Stimulated activated CD4-positive, alpha-beta T cell treated with anti-CD3 and anti-CD28 coated beads, Interleukin-15, amount 100 ng/mL, for 1 hour (primary cell): ENCODE data around the gene ERC1.

Source experiments
- DNase-seq, 2 donors: peaks; one replicate each; pipeline ENCODE4 v3.0.0-alpha.2; 2020; ENCODE audit warnings: low read depth in 1 of 2, low spot score in 1 of 2

ERC1 gene

DNA sequence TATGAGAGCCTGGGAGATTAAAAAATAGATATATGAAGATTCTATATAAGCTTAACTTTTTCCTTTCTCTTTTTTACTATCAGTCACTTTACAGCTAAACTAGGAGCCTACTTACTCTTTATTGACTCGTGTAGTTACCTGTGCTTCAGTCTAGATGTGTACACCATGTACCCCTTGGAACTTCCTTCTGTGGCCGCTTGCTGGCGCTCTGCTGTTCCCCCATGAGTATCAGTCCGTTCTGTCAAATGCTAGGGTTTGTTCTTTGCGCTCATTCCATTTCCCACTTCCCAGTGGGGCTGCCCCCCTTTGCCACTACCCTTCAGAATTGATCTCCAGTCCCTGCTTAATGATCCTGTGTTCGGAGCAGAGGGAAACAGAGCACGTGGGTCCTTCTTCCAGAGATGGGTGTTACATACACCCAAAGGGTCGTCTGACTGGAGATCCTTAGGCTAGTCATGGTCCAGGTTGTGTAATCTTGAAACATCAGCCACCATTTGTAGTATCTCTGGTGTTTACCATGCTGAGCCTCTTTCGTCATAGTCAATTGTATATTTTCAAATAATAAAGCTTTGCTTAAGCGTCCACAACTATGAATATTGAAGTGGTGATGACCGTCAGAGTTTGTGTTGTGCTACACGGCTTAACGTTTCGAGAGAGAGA is 443.4 kb downstream of the ERC1 start:
- DNase-seq = no peak

DNA sequence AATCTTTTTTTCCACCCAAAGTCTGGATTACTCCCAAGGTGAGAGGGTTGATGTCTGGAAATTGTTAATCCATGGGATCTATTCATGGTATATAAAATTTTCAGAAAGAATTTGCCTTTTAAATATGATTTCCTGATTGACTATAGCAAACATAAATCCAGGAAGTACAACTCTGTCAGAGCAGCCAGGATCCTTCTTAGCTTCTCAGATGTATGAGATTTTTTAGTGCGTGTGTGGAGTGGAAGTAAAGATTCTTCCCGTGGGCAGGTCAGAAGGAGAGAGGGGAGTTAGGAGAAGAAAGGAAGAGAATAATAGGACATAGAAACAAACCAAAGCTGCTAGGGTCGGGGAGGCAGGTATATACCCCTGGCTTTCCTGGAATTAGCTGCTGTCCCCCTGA is 444.0 kb downstream of the ERC1 start:
- DNase-seq = no peak

DNA sequence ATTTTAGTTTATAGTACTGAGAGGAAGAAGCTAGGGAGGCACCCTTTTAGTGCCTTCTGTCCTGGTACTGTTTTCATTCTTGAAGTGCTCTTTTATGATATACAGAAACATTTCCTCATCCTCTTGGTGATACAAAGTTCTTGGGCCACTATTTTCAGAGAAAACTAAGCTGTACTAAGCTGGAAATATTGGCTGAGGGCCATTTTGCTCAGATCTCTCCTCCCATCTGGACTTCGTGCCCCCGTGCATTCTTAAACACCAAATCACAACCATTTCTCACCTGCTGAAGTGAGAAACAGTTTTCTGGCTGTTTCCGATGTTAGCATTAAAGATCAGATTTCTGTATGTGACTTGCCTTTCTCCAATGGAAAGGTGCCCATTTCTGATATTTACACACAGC is 444.4 kb downstream of the ERC1 start:
- DNase-seq = no peak

DNA sequence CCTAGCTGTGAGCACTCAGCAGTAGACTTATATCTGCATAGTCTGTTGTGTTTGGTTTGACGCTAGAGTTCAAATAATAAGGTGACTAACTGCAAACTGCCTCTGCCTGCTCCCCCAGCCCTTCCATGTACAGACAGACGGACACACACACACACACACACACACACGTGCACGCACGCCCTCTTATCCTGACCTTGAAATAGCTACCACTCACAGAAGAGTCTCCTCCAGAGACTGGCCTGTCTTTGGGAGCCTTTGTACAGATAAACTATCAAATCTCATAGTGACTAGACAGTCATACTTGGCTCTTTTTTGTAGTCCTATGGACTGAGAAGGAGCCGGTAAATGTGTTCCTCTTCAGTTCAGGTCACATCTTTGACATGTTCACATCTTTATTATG is 445.0 kb downstream of the ERC1 start:
- no peak for DNase-seq

DNA sequence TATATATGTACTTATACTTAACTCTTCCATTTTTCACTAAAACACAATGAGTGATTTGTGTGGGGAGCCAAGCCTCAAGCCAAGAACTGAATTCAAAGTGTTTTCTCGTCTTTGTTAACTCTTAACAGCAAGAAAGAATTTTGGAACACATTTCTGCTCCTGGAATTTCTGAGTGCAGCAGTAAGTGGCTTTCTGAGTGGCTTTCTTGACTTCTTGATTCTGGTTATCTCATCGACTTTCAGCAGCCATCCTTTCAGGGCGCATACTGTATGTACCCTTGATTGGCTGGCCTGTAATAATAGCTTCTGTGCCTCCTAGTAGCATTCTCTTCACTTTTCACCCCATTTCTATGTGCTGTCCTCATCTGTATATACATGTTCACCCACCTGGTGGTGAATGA is 446.0 kb downstream of the ERC1 start:
- no peak for DNase-seq

DNA sequence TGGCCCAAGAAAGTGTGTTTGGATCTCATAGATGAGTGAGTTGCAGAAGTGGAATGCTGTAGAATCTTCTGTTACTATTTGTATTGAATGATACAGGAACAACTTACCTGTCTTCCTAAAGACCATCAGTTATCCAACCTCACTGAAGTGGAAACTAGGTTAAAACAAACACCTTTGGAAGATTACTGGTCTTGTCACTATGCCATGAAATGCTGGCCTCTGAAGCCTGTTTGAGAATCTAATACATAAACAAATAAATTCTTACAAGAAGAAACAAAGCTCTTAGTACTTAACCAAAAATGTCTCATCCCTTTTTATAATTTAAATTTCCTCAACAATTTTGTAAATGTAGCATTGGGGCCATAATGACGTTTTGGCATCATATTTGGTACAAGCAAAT is 448.2 kb downstream of the ERC1 start:
- DNase-seq = no peak

DNA sequence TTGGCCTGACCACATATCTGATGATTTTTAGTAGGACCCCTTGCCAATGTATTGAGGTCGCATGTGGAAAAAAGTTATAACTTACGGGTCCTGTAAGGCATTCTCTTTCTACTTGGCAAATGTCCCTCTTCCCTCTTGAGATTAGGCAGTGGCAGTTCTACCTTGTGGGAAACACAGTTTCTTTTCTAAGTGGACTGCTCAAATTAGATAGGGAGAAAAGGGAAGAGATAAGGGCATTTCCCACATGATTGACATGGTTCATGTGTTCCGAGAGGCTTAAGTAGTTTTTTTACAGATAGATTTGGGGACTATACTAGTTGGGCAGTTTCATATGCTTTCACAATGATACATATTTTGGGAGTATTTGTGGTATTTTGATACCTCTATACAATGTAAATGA is 448.7 kb downstream of the ERC1 start:
- no peak for DNase-seq

DNA sequence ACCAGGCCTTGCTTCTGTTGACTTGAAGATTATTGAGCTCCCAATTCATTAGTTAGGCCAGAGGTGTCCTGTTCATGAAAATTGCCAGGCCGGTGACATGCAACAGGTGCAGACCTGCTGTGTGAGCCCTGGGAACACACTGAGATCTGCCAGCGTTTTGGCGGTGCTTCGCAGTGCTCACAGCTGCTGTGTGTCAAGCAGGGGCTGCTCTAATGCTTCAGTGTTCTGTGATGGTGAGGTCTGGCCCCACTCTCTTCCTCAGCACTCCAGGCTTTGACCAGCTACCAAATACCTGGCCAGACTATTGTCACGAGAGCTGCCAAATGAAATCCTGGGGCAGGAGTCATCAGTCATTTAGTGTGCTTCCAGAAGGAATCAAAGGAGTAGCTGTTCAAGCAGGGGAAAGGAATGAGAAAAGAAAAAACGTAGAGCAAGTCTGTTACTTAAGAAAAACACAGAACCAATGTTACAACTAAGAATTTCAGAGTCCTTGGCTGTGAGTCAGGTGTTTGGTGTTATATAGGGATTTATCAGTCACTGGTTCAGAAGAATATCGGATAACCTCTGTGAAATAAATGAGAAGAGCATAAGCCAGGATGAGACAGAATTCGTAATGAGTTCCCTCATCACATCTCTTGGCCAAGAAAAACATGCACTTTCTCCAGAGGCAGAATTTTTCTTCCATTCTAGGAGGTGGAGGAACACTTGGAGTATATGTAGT is 452.6 kb downstream of the ERC1 start:
- no peak for DNase-seq

DNA sequence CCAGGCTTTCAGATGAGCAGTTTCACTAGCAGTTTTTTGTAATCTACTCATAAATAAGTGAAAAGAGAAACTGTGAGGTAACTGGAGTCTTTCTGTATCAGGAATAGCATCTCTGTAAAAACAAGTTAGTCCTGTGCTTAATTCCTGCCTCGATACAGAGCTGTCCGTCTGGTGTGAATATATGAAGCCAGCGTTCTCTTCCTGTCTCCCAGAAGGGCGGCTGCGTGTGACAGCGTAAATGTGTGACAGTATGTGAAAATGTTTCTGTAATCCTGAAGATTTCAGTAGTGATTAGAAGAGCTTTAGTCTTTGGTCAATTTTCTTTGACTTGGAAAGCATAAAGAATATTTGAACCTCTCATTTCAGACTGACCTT is 453.1 kb downstream of the ERC1 start:
- DNase-seq = no peak

DNA sequence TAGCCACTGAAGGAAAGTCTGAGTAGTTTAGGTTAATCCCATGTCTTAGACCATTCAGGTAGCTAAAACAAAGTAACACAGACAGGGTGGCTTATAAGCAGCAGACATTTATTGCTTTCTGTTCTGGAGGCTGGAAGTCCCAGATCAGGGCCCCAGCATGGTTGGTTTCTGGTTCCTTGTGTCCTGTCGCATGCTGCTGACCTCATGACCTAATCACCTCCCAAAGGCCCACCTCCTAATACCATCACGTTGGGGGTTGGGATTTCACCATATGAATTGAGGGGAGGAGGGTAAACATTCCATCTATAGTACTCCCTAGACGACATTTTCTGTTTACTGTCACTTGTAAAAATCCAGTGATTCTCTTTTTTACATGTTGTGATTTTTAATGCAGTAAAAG is 454.8 kb downstream of the ERC1 start:
- DNase-seq = no peak

DNA sequence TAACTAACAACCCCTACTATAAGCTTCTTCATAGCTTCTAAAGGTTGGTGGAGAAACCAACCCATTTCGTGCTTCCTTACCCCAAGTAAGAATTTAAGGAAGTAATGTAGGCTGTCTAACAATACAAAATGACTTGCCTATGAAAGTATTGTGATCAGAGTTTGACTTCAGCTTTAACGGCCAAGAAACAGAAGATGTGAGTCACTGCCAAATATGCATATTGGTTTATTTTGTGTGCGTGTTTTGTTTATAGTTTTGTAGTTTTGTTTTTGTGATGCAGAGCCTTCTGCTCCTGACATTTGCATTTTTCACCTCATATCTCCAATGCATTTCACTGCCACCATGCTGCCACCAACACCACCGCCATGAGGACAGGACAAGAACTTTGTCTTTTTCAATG is 457.3 kb downstream of the ERC1 start:
- no peak for DNase-seq

DNA sequence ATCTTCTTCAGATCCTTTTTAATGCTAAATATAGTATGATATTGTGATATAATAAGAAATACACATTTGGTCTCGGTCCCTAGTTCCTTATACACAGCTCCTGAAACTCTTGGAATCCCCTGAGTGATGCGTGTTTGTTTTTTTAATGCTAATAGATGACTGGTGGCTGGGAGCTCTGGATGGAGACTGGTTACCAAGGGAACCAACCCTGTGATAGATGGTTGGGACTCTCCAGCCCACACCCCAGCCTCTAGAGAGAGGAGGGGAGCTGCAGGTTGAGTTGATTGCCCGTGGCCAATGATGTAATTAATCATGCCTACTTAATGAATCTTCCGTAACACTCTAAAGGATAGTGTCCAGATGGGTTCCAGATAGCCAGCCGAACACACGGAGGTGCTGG is 462.8 kb downstream of the ERC1 start:
- no peak for DNase-seq

DNA sequence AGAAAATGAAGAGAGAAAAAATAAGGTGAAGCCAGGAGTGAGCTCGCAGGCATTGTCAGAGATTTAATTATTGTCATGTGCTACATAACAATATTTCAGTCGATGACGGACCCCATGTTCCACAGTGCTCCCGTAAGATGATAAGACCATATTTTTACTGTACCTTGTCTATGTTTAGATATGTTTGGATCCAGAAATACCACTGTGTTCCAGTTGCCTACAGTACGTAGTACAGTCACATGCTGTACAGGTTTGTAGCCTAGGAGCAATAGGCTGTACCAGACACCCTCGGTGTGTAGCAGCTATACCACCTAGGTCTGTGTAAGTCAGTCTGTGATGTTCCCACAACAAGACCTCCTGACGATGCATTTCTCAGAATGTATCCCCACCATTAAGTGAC is 465.9 kb downstream of the ERC1 start:
- no peak for DNase-seq

DNA sequence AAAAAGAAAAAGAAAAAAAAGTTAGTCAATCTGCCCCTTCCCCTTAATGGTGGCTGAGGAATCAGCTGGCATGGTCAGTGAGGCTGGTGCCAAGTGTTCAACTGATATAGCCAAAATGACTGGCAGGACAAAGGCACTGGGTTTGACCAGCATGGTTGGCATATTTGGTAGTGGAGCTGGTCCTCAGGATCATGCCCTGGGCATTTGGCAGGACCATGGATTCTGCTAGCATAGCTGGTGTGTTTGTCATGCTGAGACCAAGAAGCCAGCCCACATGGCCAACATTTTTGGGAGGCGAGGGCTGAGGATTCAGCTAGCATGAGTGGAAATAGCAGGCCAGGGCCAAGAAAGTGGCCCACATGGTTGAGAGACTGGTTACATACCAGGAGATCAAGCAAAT is 466.9 kb downstream of the ERC1 start:
- DNase-seq = no peak

DNA sequence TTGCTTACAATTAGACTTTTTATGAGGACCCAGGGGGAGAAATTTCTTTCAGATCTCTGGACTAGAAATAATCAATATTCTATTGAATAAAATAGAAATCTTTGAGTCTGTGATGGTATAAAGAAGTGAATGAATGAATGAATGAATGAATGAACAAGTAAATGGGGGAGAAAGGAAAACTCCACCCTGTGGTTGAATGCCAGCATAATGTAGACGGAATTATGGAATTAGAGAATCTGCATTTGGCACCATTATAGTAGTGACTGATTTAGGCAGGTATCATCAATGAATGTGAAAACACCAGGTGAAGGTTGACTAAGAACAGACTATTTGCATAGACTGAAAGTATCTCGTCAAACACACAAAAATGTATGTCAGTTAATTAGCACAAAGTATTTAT is 468.3 kb downstream of the ERC1 start:
- DNase-seq = no peak

DNA sequence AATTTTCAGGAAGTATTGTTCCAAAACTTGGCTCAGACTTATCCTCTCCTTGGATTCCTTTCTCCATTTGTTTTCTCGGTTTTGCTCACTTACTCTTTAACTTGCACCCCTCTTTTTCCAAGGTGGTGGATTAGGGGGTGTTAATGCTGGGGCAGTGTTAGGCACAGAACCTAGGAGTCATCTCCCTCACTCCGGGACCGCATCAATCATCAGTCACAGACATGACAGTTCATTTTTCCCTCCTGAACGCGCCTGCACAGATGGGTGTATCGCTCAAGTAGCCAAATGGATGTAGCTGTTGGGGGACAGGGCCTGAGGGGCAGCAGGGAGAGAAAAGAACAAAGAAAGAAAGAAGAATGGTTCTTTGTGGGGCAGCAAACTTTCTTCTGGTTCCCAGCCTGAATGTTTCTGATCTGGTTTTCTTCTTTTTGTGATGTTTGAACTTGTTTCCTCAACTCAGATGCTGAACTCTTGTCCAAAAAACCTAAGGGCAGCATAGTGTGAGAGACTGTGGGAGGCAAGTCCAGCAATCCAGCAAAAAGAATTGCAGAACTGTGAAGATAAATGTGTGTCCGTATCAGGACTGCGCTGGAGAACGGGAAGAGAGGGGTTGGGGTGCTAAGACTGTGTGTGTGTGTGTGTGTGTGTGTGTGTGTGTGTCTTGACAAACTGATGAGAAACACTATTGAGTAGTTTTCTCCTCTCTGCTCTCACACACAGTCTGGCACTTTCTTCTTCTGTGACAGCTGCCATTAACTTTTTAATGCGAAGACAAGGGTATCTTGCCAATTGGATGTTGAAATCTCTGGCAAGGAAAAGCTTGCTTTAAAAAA is 472.3 kb downstream of the ERC1 start:
- DNase-seq = no peak

DNA sequence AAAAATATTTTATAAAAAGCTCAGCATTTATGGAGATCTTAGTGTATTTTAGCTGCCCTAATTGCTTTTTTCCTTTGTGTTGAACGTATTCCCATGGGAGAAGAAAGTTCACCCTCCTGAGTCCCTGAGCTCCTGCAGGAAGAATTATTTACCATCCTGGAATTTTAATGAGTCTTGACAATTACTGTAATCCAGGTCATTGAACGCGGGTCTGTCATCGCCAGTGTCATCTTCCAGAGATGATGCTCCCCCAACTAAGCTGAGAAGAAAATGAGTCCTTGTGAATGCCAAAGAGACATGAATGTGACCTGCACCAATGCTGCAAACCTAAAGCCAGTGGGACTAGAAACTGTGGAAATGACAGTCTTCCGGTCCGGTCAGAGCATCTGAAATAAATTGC is 473.9 kb downstream of the ERC1 start:
- DNase-seq = no peak

DNA sequence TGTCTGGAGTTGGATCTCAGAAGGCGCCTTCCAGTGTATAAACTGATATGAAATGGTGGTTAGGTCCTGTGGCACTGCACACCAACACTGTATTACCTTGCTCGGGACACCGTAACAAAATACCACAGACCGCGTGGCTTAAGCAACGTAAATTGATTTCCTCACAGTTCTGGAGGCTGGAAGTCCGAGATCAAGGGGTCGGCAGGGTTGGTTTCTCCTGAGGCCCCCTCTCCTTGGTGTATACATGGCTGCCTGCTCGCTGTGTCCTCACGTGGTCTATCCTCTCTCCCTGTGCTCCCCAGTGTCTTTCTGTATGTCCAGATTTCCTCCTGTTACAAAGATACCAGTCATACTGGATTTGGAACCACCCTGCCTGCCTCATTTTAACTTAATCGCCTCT is 475.0 kb downstream of the ERC1 start:
- DNase-seq = no peak

DNA sequence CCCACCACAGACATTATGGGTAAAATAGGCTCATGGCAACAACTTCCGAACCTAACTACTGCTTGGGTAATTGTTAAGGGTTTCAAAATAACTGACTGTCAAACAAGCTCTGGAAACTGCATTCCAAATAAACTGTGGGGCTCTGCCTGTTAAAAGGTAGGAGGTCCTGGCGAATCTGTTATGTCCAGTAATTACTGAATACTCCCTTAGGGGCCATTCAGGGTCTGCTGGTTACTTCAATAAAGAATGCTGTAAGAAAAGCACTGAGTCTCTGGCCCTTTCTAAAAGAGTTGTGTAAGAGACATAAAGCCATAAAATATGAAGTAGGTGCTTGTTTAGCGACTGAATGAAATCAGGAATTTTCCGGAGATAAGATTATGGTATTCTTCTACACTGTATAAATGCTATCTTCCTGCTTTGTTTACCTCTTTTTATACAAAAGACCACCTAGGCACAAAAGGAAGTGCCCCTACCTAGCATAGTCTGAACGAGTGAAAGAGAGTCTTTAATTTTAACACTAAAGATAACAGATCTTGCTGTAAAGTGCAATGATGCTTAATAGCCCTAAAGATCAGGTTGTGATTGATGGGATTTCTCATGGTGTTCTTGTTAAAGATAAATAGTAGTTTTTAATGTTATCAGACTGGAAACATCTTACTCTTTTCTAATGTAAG is 475.6 kb downstream of the ERC1 start:
- no peak for DNase-seq

DNA sequence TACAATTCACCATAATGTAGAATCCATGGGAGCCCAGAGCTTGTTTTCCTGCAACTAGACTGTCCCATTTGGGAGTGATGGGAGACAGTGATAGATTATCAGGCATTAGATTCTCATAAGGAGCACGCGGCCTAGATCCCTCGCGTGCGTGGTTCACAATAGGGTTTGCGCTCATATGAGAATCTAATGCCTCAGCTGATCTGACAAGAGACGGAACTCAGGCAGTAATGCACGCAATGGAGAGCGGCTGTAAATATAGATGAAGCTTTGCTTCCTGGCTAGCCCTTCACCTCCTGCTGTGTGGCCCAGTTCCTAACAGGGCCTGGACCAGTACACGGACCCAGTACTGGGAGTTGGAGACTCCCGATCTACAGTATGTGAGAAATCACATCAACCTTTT is 476.7 kb downstream of the ERC1 start:
- DNase-seq = no peak

DNA sequence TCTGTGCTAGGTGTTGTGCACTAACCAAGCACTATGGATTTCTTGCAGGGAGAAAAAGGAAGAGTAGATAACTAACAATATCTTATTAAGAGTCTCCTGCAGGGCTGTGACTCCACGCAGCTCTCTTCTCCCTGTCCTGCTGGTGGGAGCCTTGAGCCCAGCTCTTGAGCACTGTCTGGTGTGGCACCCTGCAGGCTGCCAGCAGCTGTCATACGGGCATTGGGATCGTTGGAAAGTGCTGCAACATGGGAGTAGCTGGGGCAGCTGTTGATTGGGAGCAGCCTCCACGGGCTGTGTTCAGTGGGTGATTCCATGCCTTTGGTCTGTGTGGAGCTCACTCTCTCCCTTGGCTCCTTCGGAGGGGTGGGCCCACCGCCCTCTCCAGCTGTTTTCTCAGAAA is 478.0 kb downstream of the ERC1 start:
- DNase-seq = no peak

DNA sequence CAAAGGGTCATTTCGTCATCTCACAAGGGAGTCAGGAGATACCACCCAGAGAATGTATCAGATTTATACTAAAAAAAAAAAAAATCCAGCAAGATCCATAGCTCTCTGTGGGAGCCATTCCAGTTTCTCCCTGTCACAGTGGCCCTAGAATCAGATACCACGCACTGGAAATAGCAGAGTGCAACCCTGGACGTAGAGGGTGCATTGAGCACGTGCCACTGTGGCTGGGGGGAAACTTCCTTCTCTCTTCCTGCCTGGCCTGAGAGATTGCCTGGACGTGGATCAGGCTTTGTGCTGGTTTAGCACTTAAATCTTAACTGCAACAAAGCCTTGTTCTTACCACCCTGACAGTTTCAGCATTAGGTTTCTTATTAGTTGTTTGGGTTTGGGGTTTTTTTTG is 479.0 kb downstream of the ERC1 start:
- DNase-seq = no peak
